Measurements from ENCODE around the gene TUBA1B.
"Not testable (repeated sequence)": the region's sequence is repeated elsewhere in the genome, so short reads cannot be mapped to it uniquely, and the experiment has no call there.

TUBA1B gene

DNA sequence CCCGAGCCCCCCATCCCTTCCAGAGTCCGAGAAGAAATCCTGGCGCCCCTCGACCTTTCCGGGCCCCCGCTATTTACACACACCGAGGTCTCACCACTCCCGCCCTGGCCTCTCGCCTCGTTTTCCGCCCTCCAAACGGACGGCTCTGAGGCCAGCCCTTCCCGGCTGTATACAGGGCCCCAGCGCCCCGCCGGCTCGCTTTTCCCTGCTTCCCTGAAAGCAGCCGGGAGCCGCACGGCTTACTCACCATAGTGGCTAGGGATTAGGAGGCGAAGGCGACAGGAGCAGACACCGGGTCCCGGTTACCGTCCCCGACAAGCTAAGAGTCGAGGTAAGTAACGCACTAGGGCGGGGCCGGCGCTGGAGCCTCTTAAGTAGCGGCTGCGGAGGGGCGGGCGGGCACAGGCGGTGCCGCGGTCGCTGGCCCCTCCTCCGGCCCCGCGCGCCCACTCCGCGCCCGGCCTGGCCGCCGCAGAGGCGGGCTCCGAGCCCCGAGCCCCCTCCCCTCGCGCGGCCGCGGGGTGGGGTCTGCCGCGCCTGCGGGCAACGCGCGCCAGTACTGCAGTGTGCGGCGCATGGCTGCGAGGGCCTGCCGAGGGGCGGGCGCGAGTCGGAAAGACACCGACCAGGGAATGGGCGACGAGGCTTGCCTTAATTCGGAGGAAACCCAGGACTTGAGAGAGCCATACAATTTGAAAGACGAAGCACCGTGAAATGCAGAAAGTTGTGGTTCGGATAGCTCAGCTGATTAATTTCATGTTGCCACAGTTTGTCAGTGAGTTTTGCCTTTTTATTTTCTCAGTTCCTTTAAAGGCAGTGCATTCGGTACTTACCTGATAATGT lies at the start of gene TUBA1B:
Gene TUBA1B (minus strand): TSS at position 345 of the 843 bp plus-strand sequence. CDS start 95 bp downstream, at position 250.
- DNase-seq = peak; percentile 84

DNA sequence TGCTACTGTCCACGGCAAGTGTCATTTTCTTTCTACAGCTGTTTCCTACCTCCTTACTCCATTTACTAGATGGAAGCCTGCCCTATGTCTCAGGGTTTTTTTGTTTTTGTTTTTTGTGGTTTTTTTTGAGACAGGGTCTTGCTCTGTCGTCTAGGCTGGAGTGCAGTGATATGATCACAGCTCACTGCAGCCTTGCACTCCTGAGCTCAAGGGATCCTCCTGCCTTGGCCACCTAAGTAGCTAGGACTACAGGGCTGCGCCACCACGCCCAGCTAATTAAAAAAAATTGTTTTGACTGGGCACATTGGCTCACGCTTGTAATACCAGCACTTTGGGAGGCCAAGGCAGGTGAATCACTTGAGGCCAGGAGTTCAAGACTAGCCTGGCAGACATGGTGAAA lies 43.0 kb upstream of the TUBA1B start:
- DNase-seq = no peak

DNA sequence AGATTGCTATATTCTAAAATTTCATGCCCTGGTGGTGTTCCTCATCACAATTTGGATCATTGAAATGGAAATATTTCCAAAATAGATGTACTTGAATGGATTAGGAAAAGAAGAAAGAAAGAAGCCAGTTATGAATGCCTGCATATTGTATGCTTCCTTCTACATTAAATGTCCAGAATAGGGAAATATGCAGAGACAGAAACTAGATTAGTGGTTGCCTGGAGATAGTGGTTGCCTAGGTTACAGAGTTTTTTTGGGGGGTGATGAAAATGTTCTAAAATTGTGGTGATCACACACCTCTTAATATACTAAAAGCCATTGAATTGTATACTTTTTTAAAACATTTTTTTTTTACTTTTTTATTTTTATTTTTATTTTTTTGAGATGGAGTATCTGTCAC lies 39.7 kb upstream of the TUBA1B start:
- no peak for DNase-seq

DNA sequence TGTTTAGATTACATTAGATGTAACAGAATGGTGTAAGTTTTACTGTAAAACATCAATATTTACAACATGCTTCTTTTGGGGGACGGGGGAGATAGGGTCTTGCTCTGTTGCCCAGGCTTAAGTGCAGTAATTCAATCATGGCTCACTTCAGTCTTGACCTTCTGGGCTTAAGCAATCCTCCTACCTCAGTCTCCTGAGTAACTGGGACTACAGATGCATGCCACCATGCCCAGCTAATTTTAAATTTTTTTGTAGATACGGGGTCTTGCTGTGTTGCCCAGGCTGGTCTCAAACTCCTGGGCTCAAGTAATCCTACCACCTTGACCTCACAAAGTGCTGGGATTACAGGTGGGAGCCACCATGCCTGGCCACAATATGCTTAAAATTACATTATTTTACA lies 33.9 kb upstream of the TUBA1B start:
- no peak for DNase-seq

DNA sequence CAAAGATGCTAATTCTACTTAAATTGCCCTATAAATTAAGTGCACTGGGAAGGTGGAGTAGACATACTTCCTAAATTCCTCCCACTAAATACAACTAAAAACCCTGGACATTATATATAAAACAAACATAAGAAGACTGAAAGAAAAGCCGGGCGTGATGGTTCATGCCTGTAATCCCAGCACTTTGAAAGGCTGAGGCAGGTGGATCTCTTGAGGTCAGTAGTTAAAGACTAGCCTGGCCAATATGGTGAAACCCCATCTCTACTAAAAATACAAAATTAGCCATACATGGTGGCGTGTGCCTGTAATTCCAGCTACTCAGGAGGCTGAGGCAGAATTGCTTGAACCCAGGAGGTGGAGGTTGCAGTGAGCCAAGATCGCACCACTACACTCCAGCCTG lies 30.7 kb upstream of the TUBA1B start:
- DNase-seq = not testable (repeated sequence)

DNA sequence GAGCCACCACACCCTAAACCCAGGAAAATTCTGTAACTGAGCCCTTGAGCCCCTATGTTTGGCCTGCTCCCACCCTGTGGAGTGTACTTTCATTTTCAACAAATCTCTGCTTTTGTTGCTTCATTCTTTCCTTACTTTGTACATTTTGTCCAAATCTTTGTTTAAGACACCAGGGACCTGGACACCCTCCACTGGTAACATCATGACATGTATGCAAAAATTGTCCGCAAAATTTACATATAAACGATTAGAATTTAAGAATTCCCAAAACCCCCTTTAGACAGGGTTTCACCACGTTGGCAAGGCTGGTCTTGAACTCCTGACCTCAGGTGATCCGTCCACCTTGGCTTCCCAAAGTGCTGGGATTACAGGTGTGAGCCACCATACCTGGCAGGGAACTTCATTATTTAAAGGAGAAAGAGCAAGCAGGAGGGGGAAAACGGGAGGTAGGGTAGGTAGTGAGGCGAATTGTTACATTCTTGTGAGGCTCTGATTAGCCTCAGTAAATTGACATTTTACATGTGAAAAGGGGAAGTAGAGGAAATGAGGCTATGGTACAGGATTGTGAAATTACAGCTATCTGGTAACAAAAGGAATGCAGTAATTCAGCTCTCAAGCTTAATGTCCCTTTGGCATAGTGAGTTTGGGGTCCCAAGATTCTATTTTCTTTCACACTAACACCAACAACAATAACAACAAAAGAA lies 30.0 kb upstream of the TUBA1B start:
- no peak for DNase-seq

DNA sequence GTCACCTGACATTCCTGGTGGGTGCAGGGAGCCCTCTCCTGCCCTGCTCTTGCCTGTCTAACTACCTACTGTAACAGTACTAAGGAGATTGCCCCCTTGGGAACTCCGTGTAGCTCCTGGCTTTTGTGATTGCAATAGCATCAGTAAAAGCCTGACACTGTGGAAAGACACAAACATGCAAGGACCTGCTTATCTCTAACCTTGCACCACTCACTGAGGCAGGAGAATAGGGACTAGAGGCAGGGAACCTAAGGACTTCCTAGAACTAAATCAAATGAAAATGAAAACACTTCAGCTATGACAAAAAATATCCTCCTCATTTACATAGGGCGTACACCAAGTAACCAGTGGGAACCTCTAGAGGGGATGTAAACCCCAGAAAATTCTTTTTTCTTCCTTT lies 29.2 kb upstream of the TUBA1B start:
- DNase-seq = no peak

DNA sequence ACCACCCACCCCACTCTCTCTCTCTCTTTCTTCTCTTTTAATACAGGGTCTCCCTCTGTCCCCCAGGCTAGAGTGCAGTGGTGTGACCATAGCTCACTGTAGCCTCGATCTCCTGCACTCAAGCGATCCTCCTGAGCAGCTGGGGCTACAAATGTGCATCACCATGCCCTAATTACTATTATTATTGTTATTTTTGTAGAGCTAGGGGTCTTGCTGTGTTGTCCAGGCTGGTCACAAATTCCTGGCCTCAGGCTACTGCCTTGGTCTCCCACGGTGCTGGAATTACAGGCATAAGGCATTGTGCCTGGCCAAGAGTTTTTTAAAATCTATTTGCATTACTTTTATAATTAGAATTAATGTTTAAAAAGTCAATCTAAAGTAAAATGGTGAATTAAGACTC lies 23.0 kb upstream of the TUBA1B start:
- DNase-seq = no peak

DNA sequence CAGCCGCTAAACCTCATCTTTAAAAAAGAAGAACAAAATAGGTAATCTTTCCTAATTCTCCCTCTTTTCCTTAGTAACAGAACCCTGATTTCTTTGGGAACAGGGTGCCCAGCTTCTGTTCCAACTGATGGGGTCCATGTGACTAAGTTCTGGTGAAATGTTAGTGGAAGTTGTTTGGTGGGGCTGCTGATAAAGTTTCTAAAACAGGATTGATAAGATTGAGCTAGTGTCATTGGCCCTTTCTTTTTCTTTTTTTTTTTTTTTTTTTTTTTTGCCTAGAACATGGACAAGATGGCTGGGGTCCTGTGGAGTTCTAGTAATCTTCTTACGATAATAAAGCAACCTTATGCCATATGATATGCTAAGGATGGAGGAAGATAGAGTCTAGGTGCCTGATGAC lies 16.2 kb upstream of the TUBA1B start:
- DNase-seq = no peak

DNA sequence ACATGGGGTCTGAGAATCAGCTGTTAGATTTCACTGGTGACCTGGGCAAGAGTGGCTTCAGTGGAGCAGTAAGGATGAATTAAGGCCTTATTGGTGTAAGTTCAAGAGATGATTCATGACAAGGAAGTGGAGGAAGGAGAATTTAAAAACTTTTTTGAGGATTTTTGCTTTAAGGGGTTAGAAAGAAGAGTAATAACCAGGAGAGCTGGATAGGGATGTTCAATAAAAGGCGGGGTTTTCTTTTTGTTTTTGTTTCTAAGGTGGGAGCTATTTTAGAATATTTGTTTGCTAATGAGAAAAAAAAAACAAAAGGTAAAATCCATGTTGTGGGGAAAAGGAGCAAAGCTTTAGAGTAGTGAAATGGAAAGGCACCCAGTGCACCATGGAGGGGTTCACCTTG lies 15.2 kb upstream of the TUBA1B start:
- no peak for DNase-seq

DNA sequence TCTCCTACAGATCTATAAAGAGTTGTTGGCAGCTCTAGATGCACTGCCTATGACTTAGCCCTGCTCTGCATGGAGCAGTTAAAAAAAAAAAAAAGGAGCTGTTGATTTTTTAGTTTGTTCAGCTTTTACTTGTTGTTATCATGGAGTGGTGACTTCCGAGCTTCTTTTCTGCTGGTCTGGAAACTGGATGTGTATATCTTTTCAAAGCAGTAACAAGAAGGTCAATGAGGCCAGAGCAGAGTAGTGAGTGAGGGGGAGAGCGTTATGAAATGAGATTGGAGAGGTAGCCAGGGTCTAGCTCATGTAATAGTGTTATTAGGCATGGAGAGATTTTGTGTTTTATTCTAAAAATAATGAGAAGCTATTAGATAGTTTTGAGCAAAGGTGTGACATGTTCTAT lies 13.2 kb upstream of the TUBA1B start:
- no peak for DNase-seq

DNA sequence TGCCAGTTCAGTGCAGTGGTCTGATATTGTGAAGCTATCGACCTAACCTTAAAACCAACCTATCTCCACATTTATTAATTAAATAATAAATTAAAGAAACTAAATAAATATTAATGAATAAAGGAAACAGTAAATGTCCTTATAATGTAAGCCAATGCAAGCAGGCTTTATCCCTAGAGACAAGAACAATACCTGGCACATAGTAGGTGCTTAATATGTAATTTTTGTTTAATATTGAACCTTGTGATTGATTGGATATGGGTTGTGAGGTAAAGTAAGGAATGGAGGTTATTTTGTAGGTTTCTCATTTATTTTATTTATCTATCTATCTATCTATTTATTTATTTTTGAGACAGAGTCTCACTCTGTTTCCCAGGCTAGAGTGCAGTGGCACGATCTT lies 7.8 kb upstream of the TUBA1B start:
- no peak for DNase-seq

DNA sequence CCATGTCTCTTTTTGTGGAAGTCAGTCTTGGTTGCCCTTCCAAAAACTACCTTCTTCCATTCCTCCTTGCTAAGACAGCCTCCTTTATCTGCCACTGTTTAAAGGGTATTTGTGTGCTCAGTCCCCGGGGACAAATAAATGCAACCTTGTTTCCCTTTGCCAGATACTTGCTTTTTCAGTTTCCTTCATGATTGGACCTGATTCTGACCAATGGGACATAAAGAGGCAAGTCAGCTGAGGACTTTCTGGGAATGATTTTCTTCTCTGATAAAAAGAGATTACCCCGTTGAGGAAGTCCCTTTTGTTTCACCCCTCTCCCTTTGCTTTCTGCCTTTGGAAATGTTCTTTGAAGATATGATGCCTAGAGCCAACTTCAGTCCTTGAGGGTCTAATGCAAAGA lies 7.4 kb upstream of the TUBA1B start:
- DNase-seq = no peak

DNA sequence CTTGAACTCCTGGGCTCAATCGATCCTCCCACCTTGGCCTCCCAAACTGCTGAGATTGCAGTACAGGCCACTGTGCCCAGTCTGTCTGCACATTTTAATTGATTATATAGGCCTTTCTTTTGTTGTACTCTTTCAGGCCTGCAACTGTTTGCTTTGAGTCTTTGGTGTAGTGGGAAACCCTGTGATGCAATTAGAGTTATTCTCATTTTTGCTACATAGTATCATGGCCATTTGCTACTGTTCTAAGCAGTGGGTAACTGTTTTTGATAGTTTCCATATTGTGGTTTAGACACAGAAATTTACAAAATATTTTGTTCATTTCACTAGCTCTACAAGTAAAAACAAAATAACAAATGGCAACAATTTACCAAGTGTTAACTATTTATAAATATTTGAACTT lies 6.3 kb upstream of the TUBA1B start:
- DNase-seq = no peak

DNA sequence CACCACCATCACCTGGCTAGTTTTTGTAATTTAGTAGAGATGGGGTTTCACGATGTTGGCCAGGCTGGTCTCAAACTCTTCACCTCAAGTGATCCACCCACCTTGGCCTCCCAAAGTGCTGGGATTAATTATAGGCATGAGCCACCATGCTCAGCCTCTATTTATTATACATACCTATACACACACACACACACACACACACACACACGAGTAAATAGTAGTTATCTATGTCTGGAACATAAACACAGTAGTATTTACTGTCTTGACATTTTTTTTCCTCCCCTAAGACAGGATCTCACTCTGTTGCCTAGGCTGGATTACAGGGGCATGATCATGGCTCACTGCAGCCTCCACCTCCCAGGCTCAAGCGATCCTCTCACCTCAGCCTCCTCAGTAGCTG lies 5.8 kb upstream of the TUBA1B start:
- not testable (repeated sequence) for DNase-seq

DNA sequence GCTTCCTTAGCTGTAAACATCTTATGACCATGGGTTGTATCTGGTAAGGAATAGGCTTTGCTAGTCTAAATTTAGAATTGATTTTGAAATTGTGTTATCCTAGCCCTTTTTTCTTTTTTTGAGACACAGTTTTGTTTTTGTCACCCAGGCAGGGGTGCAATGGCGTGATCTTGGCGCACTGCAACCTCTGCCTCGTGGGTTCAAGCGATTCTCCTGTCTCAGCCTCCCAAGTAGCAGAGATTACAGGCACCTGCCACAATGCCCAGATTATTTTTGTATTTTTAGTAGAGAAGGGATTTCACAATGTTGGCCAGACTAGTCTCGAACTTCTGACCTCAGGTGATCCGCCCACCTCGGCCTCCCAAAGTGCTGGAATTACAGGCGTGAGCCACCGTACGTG lies 2.4 kb upstream of the TUBA1B start:
- no peak for DNase-seq

DNA sequence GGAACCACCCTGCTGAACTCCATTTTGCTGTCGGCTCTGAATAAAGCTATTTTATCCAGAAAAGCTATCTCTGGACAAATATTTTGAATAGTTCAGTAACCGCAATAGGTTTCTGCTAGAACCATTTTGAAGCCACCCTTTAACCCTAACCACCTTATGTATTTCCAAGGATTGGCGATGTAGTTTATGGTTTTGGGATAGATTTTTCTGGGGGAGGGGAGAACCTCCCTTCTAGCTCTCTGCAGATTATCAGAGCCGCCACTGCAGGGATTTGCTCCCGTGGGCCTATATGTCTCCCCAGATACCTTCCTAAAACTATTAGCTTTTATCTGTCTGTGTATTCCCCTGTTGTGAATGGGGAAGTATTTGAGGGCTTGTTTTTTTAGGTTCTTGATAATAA lies 1.8 kb upstream of the TUBA1B start:
- DNase-seq = no peak

DNA sequence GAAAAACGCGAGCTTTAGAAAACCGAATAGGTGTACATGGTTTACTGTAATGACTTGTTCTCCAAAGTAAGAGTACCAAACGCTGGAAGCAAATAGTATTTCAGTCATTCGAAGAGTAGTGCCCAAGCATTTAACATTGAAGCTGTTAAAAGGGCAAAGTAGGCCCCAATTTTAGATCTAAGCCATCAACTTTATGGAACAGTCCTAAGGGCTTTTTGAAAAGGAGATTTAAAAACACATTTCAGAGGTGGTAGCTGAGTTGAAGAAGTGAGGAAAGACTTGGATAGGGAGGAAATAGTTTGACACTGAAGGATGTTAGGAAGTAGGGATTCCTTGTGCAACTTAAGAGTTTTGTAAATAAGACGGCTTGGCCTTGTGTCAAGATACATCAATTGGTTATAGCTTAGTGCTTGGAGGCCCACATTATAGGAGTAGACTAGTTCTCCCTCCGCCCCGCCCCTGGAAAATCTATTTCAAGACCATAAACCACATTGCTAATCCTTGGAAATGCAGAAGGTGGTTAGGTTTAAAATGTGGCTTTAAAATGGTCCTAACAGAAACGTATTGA lies 783 bp upstream of the TUBA1B start:
- no peak for DNase-seq

DNA sequence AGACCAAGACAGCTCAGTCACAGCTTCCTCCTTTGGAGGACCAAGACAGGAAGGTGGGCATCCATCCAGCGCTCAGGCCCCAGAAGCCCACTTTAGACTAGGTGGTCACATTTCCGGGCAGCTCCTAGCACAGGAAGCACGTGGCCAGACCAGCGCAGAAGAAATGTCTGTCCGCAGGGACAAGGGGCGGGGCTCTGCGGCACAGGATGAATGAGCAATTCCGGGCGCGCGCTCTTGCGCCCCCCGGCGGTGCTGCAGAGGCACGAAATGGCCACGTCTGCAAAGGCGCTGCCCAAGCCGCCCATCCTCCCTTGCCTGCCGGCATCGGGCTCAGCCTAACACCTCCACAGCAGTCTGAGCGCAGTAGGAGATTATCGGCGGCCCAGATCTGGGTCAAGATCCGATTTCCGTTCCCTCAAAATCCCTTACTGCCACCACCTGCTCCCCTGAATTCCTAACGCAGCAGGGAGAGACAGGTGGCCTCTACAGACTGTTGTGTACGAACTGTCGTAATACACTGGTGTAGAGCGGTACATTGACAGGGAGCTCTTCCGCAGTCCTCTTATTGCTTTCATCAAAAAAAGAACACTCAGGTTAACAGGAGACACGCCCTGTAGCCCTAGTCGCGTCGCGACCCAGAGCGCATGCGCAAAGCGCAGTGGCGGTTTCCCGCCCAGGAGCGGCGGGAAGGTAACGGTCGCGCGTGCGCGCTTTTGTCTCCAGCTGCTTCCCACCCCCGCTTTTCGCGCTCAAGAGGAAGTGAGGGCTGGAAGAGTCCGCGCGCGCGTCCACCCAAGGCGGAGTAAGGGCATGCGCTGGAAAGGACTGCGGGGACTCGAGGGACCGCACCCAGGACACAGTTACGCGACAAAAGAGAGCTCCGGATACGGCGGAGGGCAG lies 794 bp downstream of the TUBA1B start:
- DNase-seq = peak; percentile 84

DNA sequence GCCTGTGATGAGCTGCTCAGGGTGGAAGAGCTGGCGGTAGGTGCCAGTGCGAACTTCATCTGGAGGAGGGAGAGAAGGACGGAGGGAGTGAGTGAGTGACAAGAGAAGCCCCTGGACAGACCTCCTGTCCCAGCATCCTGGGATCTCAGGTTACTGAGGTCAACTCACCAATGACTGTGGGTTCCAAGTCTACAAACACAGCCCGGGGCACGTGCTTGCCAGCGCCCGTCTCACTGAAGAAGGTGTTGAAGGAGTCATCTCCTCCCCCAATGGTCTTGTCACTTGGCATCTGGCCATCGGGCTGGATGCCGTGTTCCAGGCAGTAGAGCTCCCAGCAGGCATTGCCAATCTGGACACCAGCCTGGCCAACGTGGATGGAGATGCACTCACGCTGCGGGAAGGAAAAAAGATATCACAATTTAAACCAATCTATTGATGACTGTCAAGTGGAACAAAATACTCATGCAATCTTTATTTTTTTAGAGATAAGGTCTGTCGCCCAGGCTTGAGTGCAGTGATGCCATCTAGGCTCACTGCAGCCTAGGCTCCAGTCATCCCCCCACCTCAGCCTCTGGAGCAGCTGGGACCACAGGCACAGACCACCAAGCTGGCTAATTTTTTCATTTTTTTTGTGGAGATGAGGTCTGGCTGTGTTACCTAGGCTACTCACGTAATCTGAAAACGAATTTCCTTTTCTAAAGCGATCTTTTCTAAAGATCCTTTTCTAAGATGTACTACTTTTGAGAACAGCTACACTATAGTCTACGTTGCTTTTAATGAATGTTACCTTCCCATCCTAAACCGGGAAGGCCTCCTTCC lies 1.7 kb downstream of the TUBA1B start:
- DNase-seq = no peak

DNA sequence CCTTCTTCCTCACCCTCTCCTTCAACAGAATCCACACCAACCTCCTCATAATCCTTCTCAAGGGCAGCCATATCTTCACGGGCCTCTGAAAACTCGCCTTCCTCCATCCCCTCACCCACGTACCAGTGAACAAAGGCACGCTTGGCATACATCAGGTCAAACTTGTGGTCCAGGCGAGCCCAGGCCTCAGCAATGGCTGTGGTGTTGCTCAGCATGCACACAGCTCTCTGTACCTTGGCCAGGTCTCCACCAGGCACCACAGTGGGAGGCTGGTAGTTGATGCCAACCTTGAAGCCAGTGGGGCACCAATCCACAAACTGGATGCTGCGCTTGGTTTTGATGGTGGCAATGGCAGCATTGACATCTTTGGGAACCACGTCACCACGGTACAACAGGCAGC lies 3.2 kb downstream of the TUBA1B start:
- DNase-seq = not testable (repeated sequence)

Data from KG1 (cell line).